ENCODE measurements around the gene TIMM8B. TPM values are rescaled to one million over a fixed set of nuclear protein-coding genes. Genes with fewer than 3 reads are reported as not detected.
A peak's percentile ranks its signal among the peaks of the same experiment; 100 is the strongest.

The TIMM8B gene
- total RNA-seq (2022) (58.1 and 70.8 TPM in 2 replicates), Bru-seq, nascent RNA (percentile 91 among the genes with signal in this experiment), BruChase-seq, experiment 1, labeled RNA remaining after a 6-hour chase (percentile 93 among the genes with signal in this experiment), BruChase-seq, experiment 2, labeled RNA remaining after a 2-hour chase (percentile 91 among the genes with signal in this experiment)
- long read RNA-seq, transcript TIMM8B-203 (3 exons, 1,155 nt): minor isoform, 55 of 137 reads
- long read RNA-seq, transcript TIMM8B-201 (2 exons, 819 nt): major isoform, 76 of 137 reads
- long read RNA-seq, partial matches to known transcripts: 1 of 137 reads
- long read RNA-seq, other reads (novel, unspliced or antisense): 4 of 137 reads

- Mint-ChIP-seq H3K27me3 (ENCODE audit: insufficient read depth, unreplicated experiment) (no peaks in the 10 kb centered on the region), H3K4me1 (ENCODE audit: insufficient read depth, unreplicated experiment) (peaks cover 43% of the 10 kb centered on the region), H3K27ac (ENCODE audit: low read depth, unreplicated experiment) (peak within 1 kb of the TSS; percentile 95), H3K9me3 (ENCODE audit: unreplicated experiment) (no peaks in the 10 kb centered on the region), H3K4me3 (ENCODE audit: unreplicated experiment) (peak within 1 kb of the TSS; percentile 88), H3K36me3 (ENCODE audit: insufficient read depth, unreplicated experiment) (peaks cover 84% of the 10 kb centered on the region)
- POLR2A ChIA-PET: interaction anchor here (0.6 to 5.2 kb wide), 57 partner anchors 8 to 484 kb away, joined by 3 to 71 read pairs (median 4); partner anchors contain the start of genes ALG9, BCO2, DIXDC1 and DLAT
- no TSS peak for BruUV-seq (replicated peaks)
- intact Hi-C loops (cut with micrococcal nuclease): loop anchor here (1.0 kb wide), 3 partner anchors 89 to 207 kb away; partner anchors contain the start of genes BCO2, CFAP68 and FDXACB1
- DNase-seq (ENCODE audit: unreplicated experiment): peak; percentile 99
- CTCF ChIA-PET: interaction anchor here (0.6 to 1.8 kb wide), 5 partner anchors 12 to 194 kb away, joined by 3 to 5 read pairs (median 3); partner anchors contain the start of genes NKAPD1 and PIH1D2
- TF ChIP-seq, protein P1, sequence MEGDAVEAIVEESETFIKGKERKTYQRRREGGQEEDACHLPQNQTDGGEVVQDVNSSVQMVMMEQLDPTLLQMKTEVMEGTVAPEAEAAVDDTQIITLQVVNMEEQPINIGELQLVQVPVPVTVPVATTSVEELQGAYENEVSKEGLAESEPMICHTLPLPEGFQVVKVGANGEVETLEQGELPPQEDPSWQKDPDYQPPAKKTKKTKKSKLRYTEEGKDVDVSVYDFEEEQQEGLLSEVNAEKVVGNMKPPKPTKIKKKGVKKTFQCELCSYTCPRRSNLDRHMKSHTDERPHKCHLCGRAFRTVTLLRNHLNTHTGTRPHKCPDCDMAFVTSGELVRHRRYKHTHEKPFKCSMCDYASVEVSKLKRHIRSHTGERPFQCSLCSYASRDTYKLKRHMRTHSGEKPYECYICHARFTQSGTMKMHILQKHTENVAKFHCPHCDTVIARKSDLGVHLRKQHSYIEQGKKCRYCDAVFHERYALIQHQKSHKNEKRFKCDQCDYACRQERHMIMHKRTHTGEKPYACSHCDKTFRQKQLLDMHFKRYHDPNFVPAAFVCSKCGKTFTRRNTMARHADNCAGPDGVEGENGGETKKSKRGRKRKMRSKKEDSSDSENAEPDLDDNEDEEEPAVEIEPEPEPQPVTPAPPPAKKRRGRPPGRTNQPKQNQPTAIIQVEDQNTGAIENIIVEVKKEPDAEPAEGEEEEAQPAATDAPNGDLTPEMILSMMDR (IDR thresholded peaks at IDR 0.05; ENCODE audit: unreplicated experiment): peak; percentile 21
Observed at GRCh38 chr11:112086422-112087191, at the start of gene TIMM8B, which contains the start of gene SDHD. TSS of gene TIMM8B (minus strand) at chr11:112086756. CDS start at chr11:112086723, 33 bp downstream. TSS of gene SDHD (plus strand) at chr11:112086873. CDS start at chr11:112086908, 35 bp downstream.

DNA sequence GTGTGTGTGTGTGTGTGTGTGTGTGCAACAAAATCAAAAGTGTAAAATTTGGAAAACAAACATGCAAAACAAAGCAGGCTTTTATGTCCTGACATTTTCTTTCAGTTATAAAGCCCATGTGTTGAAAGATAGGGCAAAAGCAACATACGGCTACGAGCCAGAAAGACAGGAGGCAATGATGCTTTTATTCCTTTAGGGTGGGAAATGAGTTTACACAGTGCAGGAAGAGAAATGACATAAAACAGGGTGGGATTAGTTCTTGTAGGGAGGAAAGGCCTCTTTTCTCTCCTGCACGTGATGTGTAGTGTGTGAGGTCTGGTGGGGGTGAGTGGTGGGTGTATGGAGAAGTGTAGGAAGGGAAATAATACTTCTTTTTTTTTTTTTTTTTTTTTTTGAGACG lies 47.9 kb upstream of the TIMM8B start:
- H3K4me1 Mint-ChIP-seq (ENCODE audit: insufficient read depth, unreplicated experiment): peaks cover 17% of the 10 kb centered on the region
- H3K9me3 Mint-ChIP-seq (ENCODE audit: unreplicated experiment): no peaks in the 10 kb centered on the region
- TF ChIP-seq, protein P1 (IDR thresholded peaks at IDR 0.05; ENCODE audit: unreplicated experiment): no peak
- DNase-seq (ENCODE audit: unreplicated experiment): no peak
- POLR2A ChIA-PET: interaction anchor here (1.3 kb wide), 1 partner anchor 20 kb away, joined by 3 read pairs; no protein-coding TSS in a partner anchor
- H3K27ac Mint-ChIP-seq (ENCODE audit: low read depth, unreplicated experiment): no peak overlapping the region
- BruUV-seq (replicated peaks): no TSS peak
- no peak overlapping the region for H3K4me3 Mint-ChIP-seq (ENCODE audit: unreplicated experiment)
- H3K27me3 Mint-ChIP-seq (ENCODE audit: insufficient read depth, unreplicated experiment): no peaks in the 10 kb centered on the region
- peaks cover 10% of the 10 kb centered on the region for H3K36me3 Mint-ChIP-seq (ENCODE audit: insufficient read depth, unreplicated experiment)
- intact Hi-C loops (cut with micrococcal nuclease): no loop called here
- CTCF ChIA-PET: no interaction called here

GRCh38 chr11:112132737-112133136 lies 46.2 kb upstream of the TIMM8B start:
- H3K27me3 Mint-ChIP-seq (ENCODE audit: insufficient read depth, unreplicated experiment): no peaks in the 10 kb centered on the region
- H3K9me3 Mint-ChIP-seq (ENCODE audit: unreplicated experiment): no peaks in the 10 kb centered on the region
- no TSS peak for BruUV-seq (replicated peaks)
- POLR2A ChIA-PET: interaction anchor here (0.6 to 4.8 kb wide), 4 partner anchors 12 to 60 kb away, joined by 3 to 39 read pairs (median 4); no protein-coding TSS in a partner anchor
- no peak overlapping the region for H3K27ac Mint-ChIP-seq (ENCODE audit: low read depth, unreplicated experiment)
- peaks cover 13% of the 10 kb centered on the region for H3K36me3 Mint-ChIP-seq (ENCODE audit: insufficient read depth, unreplicated experiment)
- CTCF ChIA-PET: interaction anchor here (1.4 kb wide), 1 partner anchor 22 kb away, joined by 3 read pairs; no protein-coding TSS in a partner anchor
- peaks cover 32% of the 10 kb centered on the region for H3K4me1 Mint-ChIP-seq (ENCODE audit: insufficient read depth, unreplicated experiment)
- no peak overlapping the region for H3K4me3 Mint-ChIP-seq (ENCODE audit: unreplicated experiment)
- DNase-seq (ENCODE audit: unreplicated experiment): no peak
- intact Hi-C loops (cut with micrococcal nuclease): no loop called here
- TF ChIP-seq, protein P1 (IDR thresholded peaks at IDR 0.05; ENCODE audit: unreplicated experiment): no peak

Data from MCF 10A (cell line).